Fibroblast of pulmonary artery (primary cell): ENCODE results near the gene SUMO1.

Experiments used
- DNase-seq: peaks from one replicate; pipeline ENCODE4 v3.0.0-alpha.2; 2010; ENCODE audit warnings: low read depth
- H3K4me3 ChIP-seq: replicated peaks from 2 replicates; pipeline ENCODE4 v1.5.1; 2011; ENCODE audit warnings: low read depth, mild to moderate bottlenecking, control low read depth, low read length, moderate library complexity
- CTCF ChIP-seq: IDR thresholded peaks from 2 replicates; pipeline ENCODE4 v1.5.1; 2011; ENCODE audit warnings: mild to moderate bottlenecking, control low read depth, low read length, inconsistent platforms; ENCODE audit errors: missing control alignments

The SUMO1 gene

GRCh38 chr2:202221873-202222272 is 16.5 kb downstream of the SUMO1 start:
- TF ChIP-seq CTCF, result no peak
- H3K4me3 ChIP-seq, result no peak overlapping the region
- peak; percentile 11 for DNase-seq

GRCh38 chr2:202215179-202215578 is 23.2 kb downstream of the SUMO1 start:
- DNase-seq, result no peak
- TF ChIP-seq CTCF, result no peak
- H3K4me3 ChIP-seq, result no peak overlapping the region

- no peak for DNase-seq
- H3K4me3 ChIP-seq, result no peak overlapping the region
- TF ChIP-seq CTCF, result no peak
These were observed 29.9 kb downstream of the SUMO1 start for GRCh38 chr2:202208526-202208925.

- TF ChIP-seq CTCF, result no peak
- DNase-seq, result no peak
These were observed 33.5 kb downstream of the SUMO1 start for GRCh38 chr2:202204855-202205254.

GRCh38 chr2:202203348-202203747 is 35.0 kb downstream of the SUMO1 start:
- DNase-seq, result no peak
- TF ChIP-seq CTCF, result no peak
- no peak overlapping the region for H3K4me3 ChIP-seq

More at GRCh38 chr2:202204855-202205254, 33.5 kb downstream of the SUMO1 start:
- no peak overlapping the region for H3K4me3 ChIP-seq

GRCh38 chr2:202201220-202202160 is 36.9 kb downstream of the SUMO1 start:
- DNase-seq, result no peak
- no peak for TF ChIP-seq CTCF
- no peak overlapping the region for H3K4me3 ChIP-seq
